OCI-LY3 (cell line): Measurements from ENCODE around the gene BCAS2.

Experiments
- H2AFZ ChIP-seq: fragments of 200-600, 300-600 bp; shearing (Covaris generic); 2 replicates; pipeline ENCODE4 v1.6.0; 2014; ENCODE audit warnings: antibody characterized with exemption, low read depth, low read length
- H3K27ac ChIP-seq: fragments of 200-600, 300-600 bp; sonication (generic); 2 replicates; pipeline ENCODE4 v1.5.1; 2014; ENCODE audit warnings: mild to moderate bottlenecking, low read length, moderate library complexity, mixed read lengths
- H3K27me3 ChIP-seq: fragments of 200-600, 300-600 bp; sonication (generic); 2 replicates; pipeline ENCODE4 v1.6.1; 2014; ENCODE audit warnings: low read depth, low read length, mixed read lengths
- H3K36me3 ChIP-seq: fragments of 200-600, 300-600 bp; sonication (generic); replicated peaks from 2 replicates; pipeline ENCODE3; 2014; ENCODE audit warnings: low read depth, low read length, mixed read lengths
- H3K4me1 ChIP-seq: fragments of 300-600, 200-600 bp; sonication (generic); 2 replicates; pipeline ENCODE4 v1.6.1; 2014; ENCODE audit warnings: low read length, mixed read lengths
- H3K4me2 ChIP-seq: fragments of 200-600, 300-600 bp; sonication (generic); 2 replicates; pipeline ENCODE4 v1.6.1; 2014; ENCODE audit warnings: low read length, mixed read lengths
- H3K4me3 ChIP-seq: fragments of 300-600, 200-600 bp; sonication (generic); 2 replicates; pipeline ENCODE4 v1.5.1; 2014; ENCODE audit warnings: antibody characterized with exemption, mild to moderate bottlenecking, low read length, moderate library complexity
- H3K79me2 ChIP-seq: fragments of 300-600, 200-600 bp; shearing (Covaris generic); 2 replicates; pipeline ENCODE4 v1.6.1; 2014; ENCODE audit warnings: mild to moderate bottlenecking, low read length, mixed read lengths
- H3K9ac ChIP-seq: fragments of 300-600, 200-600 bp; shearing (Covaris generic); 2 replicates; pipeline ENCODE4 v1.6.0; 2014; ENCODE audit warnings: mild to moderate bottlenecking, low read length, moderate library complexity
- H3K9me3 ChIP-seq: fragments of 200-600, 300-600 bp; shearing (Covaris generic); 2 replicates; pipeline ENCODE4 v1.6.1; 2014; ENCODE audit warnings: low read length, mixed read lengths; ENCODE audit not compliant: insufficient read depth
- H4K20me1 ChIP-seq: fragments of 200-600, 300-600 bp; sonication (generic); 2 replicates; pipeline ENCODE4 v1.6.1; 2016; ENCODE audit warnings: low read length, mixed read lengths; ENCODE audit not compliant: insufficient read depth
- CTCF ChIP-seq: fragments of 200-600, 300-600 bp; sonication (generic); IDR thresholded peaks from 2 replicates; pipeline ENCODE4 v1.5.1; 2014; ENCODE audit warnings: antibody characterized with exemption, low read length, low read depth
- EZH2phosphoT487 ChIP-seq: fragments of 200-600 bp; shearing (Covaris generic); IDR thresholded peaks from 2 replicates; pipeline ENCODE4 v1.6.1; 2018; ENCODE audit warnings: antibody characterized with exemption, mixed run types, low read depth

Gene BCAS2

GRCh38 chr1:114618606-114619005, 37.2 kb upstream of the BCAS2 start:
- Histone ChIP-seq H3K27ac (no peak overlapping the region), H4K20me1 (no peaks in the 10 kb centered on the region), H3K27me3 (no peaks in the 10 kb centered on the region), H3K4me3 (no peak overlapping the region), H3K9ac (no peak overlapping the region), H3K79me2 (no peaks in the 10 kb centered on the region), H2AFZ (no peak overlapping the region), H3K9me3 (no peaks in the 10 kb centered on the region), H3K36me3 (no peaks in the 10 kb centered on the region), H3K4me2 (no peak overlapping the region), H3K4me1 (no peaks in the 10 kb centered on the region)
- no peak for TF ChIP-seq EZH2phosphoT487
- no peak for TF ChIP-seq CTCF

- H2AFZ ChIP-seq, result no peak overlapping the region
- H3K27me3 ChIP-seq, result no peaks in the 10 kb centered on the region
- no peaks in the 10 kb centered on the region for H4K20me1 ChIP-seq
- H3K9ac ChIP-seq, result no peak overlapping the region
- no peaks in the 10 kb centered on the region for H3K36me3 ChIP-seq
- H3K4me3 ChIP-seq, result no peak overlapping the region
- no peak overlapping the region for H3K4me2 ChIP-seq
- H3K79me2 ChIP-seq, result no peaks in the 10 kb centered on the region
- no peaks in the 10 kb centered on the region for H3K9me3 ChIP-seq
- H3K4me1 ChIP-seq, result no peaks in the 10 kb centered on the region
- no peak overlapping the region for H3K27ac ChIP-seq
- no peak for TF ChIP-seq EZH2phosphoT487
- TF ChIP-seq CTCF, result no peak
Observed at GRCh38 chr1:114610546-114611245, 29.3 kb upstream of the BCAS2 start.

GRCh38 chr1:114609826-114610225, 28.4 kb upstream of the BCAS2 start:
- Histone ChIP-seq H2AFZ (no peak overlapping the region), H3K9me3 (no peaks in the 10 kb centered on the region), H3K27me3 (no peaks in the 10 kb centered on the region), H3K36me3 (no peaks in the 10 kb centered on the region), H3K27ac (no peak overlapping the region), H4K20me1 (no peaks in the 10 kb centered on the region), H3K4me3 (no peak overlapping the region), H3K4me2 (no peak overlapping the region), H3K79me2 (no peaks in the 10 kb centered on the region), H3K9ac (no peak overlapping the region), H3K4me1 (no peaks in the 10 kb centered on the region)
- TF ChIP-seq EZH2phosphoT487 (no peak), CTCF (no peak)

GRCh38 chr1:114609026-114609425, 27.6 kb upstream of the BCAS2 start:
- no peak overlapping the region for H3K4me3 ChIP-seq
- no peak overlapping the region for H3K9ac ChIP-seq
- no peak for TF ChIP-seq CTCF
- TF ChIP-seq EZH2phosphoT487, result no peak
- no peak overlapping the region for H2AFZ ChIP-seq
- H4K20me1 ChIP-seq, result no peaks in the 10 kb centered on the region
- H3K36me3 ChIP-seq, result no peaks in the 10 kb centered on the region
- no peak overlapping the region for H3K4me2 ChIP-seq
- no peaks in the 10 kb centered on the region for H3K79me2 ChIP-seq
- no peaks in the 10 kb centered on the region for H3K27me3 ChIP-seq
- H3K4me1 ChIP-seq, result no peaks in the 10 kb centered on the region
- no peaks in the 10 kb centered on the region for H3K9me3 ChIP-seq
- no peak overlapping the region for H3K27ac ChIP-seq
